HEK293 (cell line): Measurements from ENCODE around the gene RBM34.
"Not testable (repeated sequence)": the region's sequence is repeated elsewhere in the genome, so short reads cannot be mapped to it uniquely, and the experiment has no call there.

ENCODE experiments used
- CTCF ChIP-seq: fragments of 450-650 bp; formaldehyde crosslinking; IDR thresholded peaks from 2 replicates; pipeline ENCODE4 v1.5.1; 2016; ENCODE audit warnings: missing biosample characterization, missing genetic modification characterization
- ZNF510 ChIP-seq: fragments of 450-650 bp; formaldehyde crosslinking; IDR thresholded peaks from 2 replicates; pipeline ENCODE4 v1.5.1; 2018; ENCODE audit warnings: mild to moderate bottlenecking, missing genetic modification characterization, missing biosample characterization; ENCODE audit not compliant: insufficient replicate concordance

GRCh38 chr1:235092415-235092814 is 68.6 kb downstream of the RBM34 start:
- TF ChIP-seq CTCF, ZNF510 (tag by site-specific recombination): not testable (repeated sequence)
